WTC11 (cell line): Measurements from ENCODE around the gene GPR183. TPM values are rescaled to one million over a fixed set of nuclear protein-coding genes. Genes with fewer than 3 reads are reported as not detected.

Experiments used
- ATAC-seq: fragments of 200-7000 bp; cut with Tn5 transposase; 2 replicates; pipeline ENCODE4 v1.10.0; 2021; ENCODE audit warnings: mild to moderate bottlenecking, moderate library complexity
- CTCF ChIA-PET: fragments of 300-600 bp; sonication (Branson Sonifier 250); formaldehyde crosslinking; loops from one replicate; lab custom pipeline; 2021; ENCODE audit warnings: antibody characterized with exemption; lab: Charles Lee
- POLR2A ChIA-PET: fragments of 350-600 bp; sonication (Branson Sonifier 250); formaldehyde crosslinking; loops from one replicate; lab custom pipeline; 2021; ENCODE audit warnings: antibody characterized with exemption; lab: Charles Lee
- DNase-seq: peaks from one replicate; pipeline ENCODE4 v3.0.0; 2021; ENCODE audit warnings: low spot score
- H3K27ac Mint-ChIP-seq: 2 replicates; pipeline ENCODE4 v1.8.0; 2021; ENCODE audit warnings: mixed read lengths
- H3K27me3 Mint-ChIP-seq: 2 replicates; pipeline ENCODE4 v1.8.0; 2021; ENCODE audit warnings: low read depth, mild to moderate bottlenecking, moderate library complexity, mixed read lengths
- H3K36me3 Mint-ChIP-seq: 2 replicates; pipeline ENCODE4 v1.8.0; 2021; ENCODE audit warnings: mixed read lengths
- H3K4me1 Mint-ChIP-seq: 2 replicates; pipeline ENCODE4 v1.8.0; 2022; ENCODE audit warnings: mixed read lengths
- H3K4me3 Mint-ChIP-seq: 2 replicates; pipeline ENCODE4 v1.8.0; 2021; ENCODE audit warnings: mild to moderate bottlenecking, moderate library complexity, mixed read lengths
- H3K9me3 Mint-ChIP-seq: 2 replicates; pipeline ENCODE4 v1.8.0; 2021; ENCODE audit warnings: mixed read lengths
- AR ChIP-seq: fragments of 250-450 bp; sonication (Bioruptor Pico); IDR thresholded peaks from 2 replicates; pipeline ENCODE4 v1.9.0; 2021; ENCODE audit warnings: mild to moderate bottlenecking
- E2F1 ChIP-seq: sonication (generic); formaldehyde crosslinking; IDR thresholded peaks from 2 replicates; pipeline ENCODE4 v1.8.0; 2022; ENCODE audit warnings: mild to moderate bottlenecking, missing genetic modification reagents
- E2F5 ChIP-seq: sonication (generic); formaldehyde crosslinking; IDR thresholded peaks from 2 replicates; pipeline ENCODE4 v1.8.1; 2022; ENCODE audit warnings: mild to moderate bottlenecking, moderate library complexity, missing genetic modification reagents
- ELF4 ChIP-seq: sonication (generic); formaldehyde crosslinking; IDR thresholded peaks from 2 replicates; pipeline ENCODE4 v1.8.1; 2022; ENCODE audit warnings: low read depth, mild to moderate bottlenecking, moderate library complexity, missing genetic modification reagents
- ETV6 ChIP-seq: sonication (generic); formaldehyde crosslinking; IDR thresholded peaks from 2 replicates; pipeline ENCODE4 v1.8.1; 2022; ENCODE audit warnings: mild to moderate bottlenecking, missing genetic modification reagents
- FOXP1 ChIP-seq: sonication (generic); formaldehyde crosslinking; IDR thresholded peaks from 2 replicates; pipeline ENCODE4 v1.8.0; 2022; ENCODE audit warnings: missing genetic modification reagents, mild to moderate bottlenecking, moderate library complexity, borderline replicate concordance
- GRHL2 ChIP-seq: fragments of 250-450 bp; sonication (Bioruptor Pico); IDR thresholded peaks from 2 replicates; pipeline ENCODE4 v1.8.0; 2022; ENCODE audit warnings: mild to moderate bottlenecking, moderate library complexity; ENCODE audit not compliant: insufficient replicate concordance, severe bottlenecking
- GTF2I ChIP-seq: fragments of 250-450 bp; sonication (Bioruptor Pico); conservative IDR thresholded peaks from 2 replicates; pipeline ENCODE4 v1.4.0; 2021; ENCODE audit warnings: mild to moderate bottlenecking
- HMGA2 ChIP-seq: fragments of 250-450 bp; sonication (Bioruptor Pico); IDR thresholded peaks from 2 replicates; pipeline ENCODE4 v1.4.0; 2021; ENCODE audit warnings: mild to moderate bottlenecking, moderate library complexity
- NFYB ChIP-seq: sonication (generic); formaldehyde crosslinking; conservative IDR thresholded peaks from 2 replicates; pipeline ENCODE4 v1.8.0; 2022; ENCODE audit warnings: low read depth, missing genetic modification reagents
- NR1H2 ChIP-seq: sonication (generic); formaldehyde crosslinking; IDR thresholded peaks from 2 replicates; pipeline ENCODE4 v1.9.0; 2021; ENCODE audit warnings: mild to moderate bottlenecking, moderate library complexity, missing genetic modification reagents
- SMAD4 ChIP-seq: sonication (generic); formaldehyde crosslinking; IDR thresholded peaks from 2 replicates; pipeline ENCODE4 v1.8.0; 2022; ENCODE audit warnings: mild to moderate bottlenecking, missing genetic modification reagents
- ZNF232 ChIP-seq: sonication (generic); formaldehyde crosslinking; IDR thresholded peaks from 2 replicates; pipeline ENCODE4 v1.8.0; 2022; ENCODE audit warnings: mild to moderate bottlenecking, missing genetic modification reagents
- total RNA-seq: library from RNA; stranded (reverse); gene quantifications from 3 replicates; pipeline ENCODE4 v1.2.3, GENCODE V29; 2021
- TF ChIP-seq, protein P1 (sequence below): sonication (generic); formaldehyde crosslinking; IDR thresholded peaks from 2 replicates; pipeline ENCODE4 v1.8.1; 2023; ENCODE audit warnings: mild to moderate bottlenecking, missing genetic modification reagents, borderline replicate concordance
- TF ChIP-seq, protein P2 (sequence below): sonication (generic); formaldehyde crosslinking; IDR thresholded peaks from 2 replicates; pipeline ENCODE4 v1.8.1; 2022; ENCODE audit warnings: missing genetic modification reagents, borderline replicate concordance
- TF ChIP-seq, protein P3 (sequence below): fragments of 250-450 bp; sonication (Bioruptor Pico); IDR thresholded peaks from 2 replicates; pipeline ENCODE4 v1.9.0; 2021; ENCODE audit warnings: mild to moderate bottlenecking
- TF ChIP-seq, protein P4 (sequence below): sonication (generic); formaldehyde crosslinking; IDR thresholded peaks from 2 replicates; pipeline ENCODE4 v1.8.1; 2023; ENCODE audit warnings: mild to moderate bottlenecking, missing genetic modification reagents, moderate library complexity

Gene GPR183
- total RNA-seq, 1 experiment from 2014 or later: 0.13 TPM

GRCh38 chr13:99351772-99352171 is 44.6 kb upstream of the GPR183 start (continued):
- TF ChIP-seq, protein P1, sequence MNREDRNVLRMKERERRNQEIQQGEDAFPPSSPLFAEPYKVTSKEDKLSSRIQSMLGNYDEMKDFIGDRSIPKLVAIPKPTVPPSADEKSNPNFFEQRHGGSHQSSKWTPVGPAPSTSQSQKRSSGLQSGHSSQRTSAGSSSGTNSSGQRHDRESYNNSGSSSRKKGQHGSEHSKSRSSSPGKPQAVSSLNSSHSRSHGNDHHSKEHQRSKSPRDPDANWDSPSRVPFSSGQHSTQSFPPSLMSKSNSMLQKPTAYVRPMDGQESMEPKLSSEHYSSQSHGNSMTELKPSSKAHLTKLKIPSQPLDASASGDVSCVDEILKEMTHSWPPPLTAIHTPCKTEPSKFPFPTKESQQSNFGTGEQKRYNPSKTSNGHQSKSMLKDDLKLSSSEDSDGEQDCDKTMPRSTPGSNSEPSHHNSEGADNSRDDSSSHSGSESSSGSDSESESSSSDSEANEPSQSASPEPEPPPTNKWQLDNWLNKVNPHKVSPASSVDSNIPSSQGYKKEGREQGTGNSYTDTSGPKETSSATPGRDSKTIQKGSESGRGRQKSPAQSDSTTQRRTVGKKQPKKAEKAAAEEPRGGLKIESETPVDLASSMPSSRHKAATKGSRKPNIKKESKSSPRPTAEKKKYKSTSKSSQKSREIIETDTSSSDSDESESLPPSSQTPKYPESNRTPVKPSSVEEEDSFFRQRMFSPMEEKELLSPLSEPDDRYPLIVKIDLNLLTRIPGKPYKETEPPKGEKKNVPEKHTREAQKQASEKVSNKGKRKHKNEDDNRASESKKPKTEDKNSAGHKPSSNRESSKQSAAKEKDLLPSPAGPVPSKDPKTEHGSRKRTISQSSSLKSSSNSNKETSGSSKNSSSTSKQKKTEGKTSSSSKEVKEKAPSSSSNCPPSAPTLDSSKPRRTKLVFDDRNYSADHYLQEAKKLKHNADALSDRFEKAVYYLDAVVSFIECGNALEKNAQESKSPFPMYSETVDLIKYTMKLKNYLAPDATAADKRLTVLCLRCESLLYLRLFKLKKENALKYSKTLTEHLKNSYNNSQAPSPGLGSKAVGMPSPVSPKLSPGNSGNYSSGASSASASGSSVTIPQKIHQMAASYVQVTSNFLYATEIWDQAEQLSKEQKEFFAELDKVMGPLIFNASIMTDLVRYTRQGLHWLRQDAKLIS: no peak
- no peak for TF ChIP-seq AR (CRISPR knock-in tag)

- ATAC-seq: no peak
- no peaks in the 10 kb centered on the region for H3K9me3 Mint-ChIP-seq
- H3K27ac Mint-ChIP-seq: no peak overlapping the region
- CTCF ChIA-PET: no interaction called here
- no peaks in the 10 kb centered on the region for H3K4me1 Mint-ChIP-seq
- DNase-seq: no peak
- H3K27me3 Mint-ChIP-seq: no peaks in the 10 kb centered on the region
- TF ChIP-seq FOXP1: no peak
- no peak for TF ChIP-seq ETV6 (CRISPR knock-in tag)
- TF ChIP-seq, protein P2, sequence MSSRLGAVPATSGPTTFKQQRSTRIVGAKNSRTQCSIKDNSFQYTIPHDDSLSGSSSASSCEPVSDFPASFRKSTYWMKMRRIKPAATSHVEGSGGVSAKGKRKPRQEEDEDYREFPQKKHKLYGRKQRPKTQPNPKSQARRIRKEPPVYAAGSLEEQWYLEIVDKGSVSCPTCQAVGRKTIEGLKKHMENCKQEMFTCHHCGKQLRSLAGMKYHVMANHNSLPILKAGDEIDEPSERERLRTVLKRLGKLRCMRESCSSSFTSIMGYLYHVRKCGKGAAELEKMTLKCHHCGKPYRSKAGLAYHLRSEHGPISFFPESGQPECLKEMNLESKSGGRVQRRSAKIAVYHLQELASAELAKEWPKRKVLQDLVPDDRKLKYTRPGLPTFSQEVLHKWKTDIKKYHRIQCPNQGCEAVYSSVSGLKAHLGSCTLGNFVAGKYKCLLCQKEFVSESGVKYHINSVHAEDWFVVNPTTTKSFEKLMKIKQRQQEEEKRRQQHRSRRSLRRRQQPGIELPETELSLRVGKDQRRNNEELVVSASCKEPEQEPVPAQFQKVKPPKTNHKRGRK (CRISPR knock-in tag): no peak
- TF ChIP-seq ELF4 (CRISPR knock-in tag): no peak
- no peak for TF ChIP-seq SMAD4
- no peak for TF ChIP-seq HMGA2 (CRISPR knock-in tag)
- no peak for TF ChIP-seq NFYB
- TF ChIP-seq, all 79 proteins: peak for 0
- POLR2A ChIA-PET: no interaction called here
- H3K36me3 Mint-ChIP-seq: peaks cover 15% of the 10 kb centered on the region
- no peak overlapping the region for H3K4me3 Mint-ChIP-seq
Measured at GRCh38 chr13:99350191-99350590, 43.0 kb upstream of the GPR183 start.

- H3K27me3 Mint-ChIP-seq: no peaks in the 10 kb centered on the region
- H3K4me1 Mint-ChIP-seq: no peaks in the 10 kb centered on the region
- H3K36me3 Mint-ChIP-seq: peaks cover 25% of the 10 kb centered on the region
- ChIA-PET POLR2A (no interaction called here), CTCF (no interaction called here)
- ATAC-seq: no peak
- DNase-seq: no peak
- no peak for TF ChIP-seq GRHL2 (CRISPR knock-in tag)
- TF ChIP-seq, all 79 proteins: peak for 0
- Mint-ChIP-seq H3K4me3 (no peak overlapping the region), H3K9me3 (no peaks in the 10 kb centered on the region), H3K27ac (no peak overlapping the region)
Measured at GRCh38 chr13:99347911-99348451, 40.8 kb upstream of the GPR183 start.

DNA sequence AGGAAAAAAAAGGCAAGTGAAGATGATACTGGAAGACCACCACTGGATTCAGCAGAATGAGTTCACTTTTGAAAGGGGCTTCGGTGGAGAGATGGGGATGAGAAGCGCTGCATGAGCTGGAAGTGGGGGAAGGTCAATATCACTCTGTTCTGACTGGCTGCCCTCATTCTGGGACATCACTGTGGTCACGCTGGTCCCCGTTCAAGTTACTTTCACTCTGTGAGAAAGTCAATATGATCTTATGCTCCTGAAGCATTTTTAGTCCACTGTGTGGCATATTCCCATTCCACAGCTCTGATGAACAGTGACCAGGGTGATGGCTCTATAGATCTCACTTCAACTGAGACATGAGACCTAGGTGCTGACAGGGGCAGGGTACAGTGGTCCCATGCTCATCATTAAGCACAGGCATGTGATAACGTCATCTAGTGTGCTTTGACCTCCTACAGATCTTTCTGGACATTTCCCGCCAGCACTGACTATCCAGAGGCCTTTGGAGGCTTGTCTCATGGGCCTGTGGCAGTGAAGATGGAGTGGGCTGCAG is 40.2 kb upstream of the GPR183 start:
- no peak for DNase-seq
- Mint-ChIP-seq H3K27ac (no peak overlapping the region), H3K4me3 (no peak overlapping the region), H3K27me3 (no peaks in the 10 kb centered on the region), H3K9me3 (no peaks in the 10 kb centered on the region), H3K4me1 (no peaks in the 10 kb centered on the region), H3K36me3 (peaks cover 28% of the 10 kb centered on the region)
- no peak for ATAC-seq
- POLR2A ChIA-PET: no interaction called here
- CTCF ChIA-PET: no interaction called here
- TF ChIP-seq, protein P3, sequence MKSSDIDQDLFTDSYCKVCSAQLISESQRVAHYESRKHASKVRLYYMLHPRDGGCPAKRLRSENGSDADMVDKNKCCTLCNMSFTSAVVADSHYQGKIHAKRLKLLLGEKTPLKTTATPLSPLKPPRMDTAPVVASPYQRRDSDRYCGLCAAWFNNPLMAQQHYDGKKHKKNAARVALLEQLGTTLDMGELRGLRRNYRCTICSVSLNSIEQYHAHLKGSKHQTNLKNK: no peak
- TF ChIP-seq E2F5 (CRISPR knock-in tag): no peak
- no peak for TF ChIP-seq NR1H2 (CRISPR knock-in tag)
- TF ChIP-seq E2F1: no peak
- TF ChIP-seq GTF2I (CRISPR knock-in tag): no peak
- TF ChIP-seq ZNF232 (CRISPR knock-in tag): no peak
- TF ChIP-seq, protein P4, sequence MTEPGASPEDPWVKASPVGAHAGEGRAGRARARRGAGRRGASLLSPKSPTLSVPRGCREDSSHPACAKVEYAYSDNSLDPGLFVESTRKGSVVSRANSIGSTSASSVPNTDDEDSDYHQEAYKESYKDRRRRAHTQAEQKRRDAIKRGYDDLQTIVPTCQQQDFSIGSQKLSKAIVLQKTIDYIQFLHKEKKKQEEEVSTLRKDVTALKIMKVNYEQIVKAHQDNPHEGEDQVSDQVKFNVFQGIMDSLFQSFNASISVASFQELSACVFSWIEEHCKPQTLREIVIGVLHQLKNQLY (CRISPR knock-in tag): no peak
